ENCODE measurements around the gene SP2.

DNA sequence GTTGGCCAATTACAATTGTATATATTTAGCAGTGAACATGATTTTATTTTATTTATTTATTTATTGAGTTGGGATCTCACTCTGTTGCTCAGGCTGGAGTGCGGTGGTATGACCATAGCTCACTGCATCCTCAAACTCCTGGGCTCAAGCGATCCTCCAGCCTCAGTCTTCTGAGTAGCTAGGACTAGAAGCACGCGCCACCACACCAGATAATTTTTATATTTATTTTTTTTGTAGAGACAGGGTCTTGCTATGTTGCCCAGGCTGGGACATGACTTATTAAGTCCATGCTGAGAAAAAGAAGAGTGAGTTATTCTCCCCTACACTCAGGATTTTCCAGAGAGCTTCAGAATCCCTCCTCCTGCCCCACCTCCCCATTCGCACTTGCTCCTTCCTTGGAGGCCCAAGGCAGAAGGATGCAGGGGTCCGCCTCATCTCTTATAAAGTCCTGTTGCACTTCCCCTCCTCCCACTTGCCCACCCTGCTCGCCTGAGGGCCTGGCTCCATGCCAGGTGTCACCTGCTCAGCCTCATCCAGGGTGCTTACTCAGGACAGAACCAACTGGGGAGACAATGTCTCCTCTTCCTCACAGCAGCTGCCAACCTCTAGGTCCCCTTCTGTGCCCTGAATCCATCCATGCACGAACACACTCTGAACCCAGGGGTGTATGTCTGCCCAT lies 16.1 kb upstream of the SP2 start:
- TF ChIP-seq, protein P1, sequence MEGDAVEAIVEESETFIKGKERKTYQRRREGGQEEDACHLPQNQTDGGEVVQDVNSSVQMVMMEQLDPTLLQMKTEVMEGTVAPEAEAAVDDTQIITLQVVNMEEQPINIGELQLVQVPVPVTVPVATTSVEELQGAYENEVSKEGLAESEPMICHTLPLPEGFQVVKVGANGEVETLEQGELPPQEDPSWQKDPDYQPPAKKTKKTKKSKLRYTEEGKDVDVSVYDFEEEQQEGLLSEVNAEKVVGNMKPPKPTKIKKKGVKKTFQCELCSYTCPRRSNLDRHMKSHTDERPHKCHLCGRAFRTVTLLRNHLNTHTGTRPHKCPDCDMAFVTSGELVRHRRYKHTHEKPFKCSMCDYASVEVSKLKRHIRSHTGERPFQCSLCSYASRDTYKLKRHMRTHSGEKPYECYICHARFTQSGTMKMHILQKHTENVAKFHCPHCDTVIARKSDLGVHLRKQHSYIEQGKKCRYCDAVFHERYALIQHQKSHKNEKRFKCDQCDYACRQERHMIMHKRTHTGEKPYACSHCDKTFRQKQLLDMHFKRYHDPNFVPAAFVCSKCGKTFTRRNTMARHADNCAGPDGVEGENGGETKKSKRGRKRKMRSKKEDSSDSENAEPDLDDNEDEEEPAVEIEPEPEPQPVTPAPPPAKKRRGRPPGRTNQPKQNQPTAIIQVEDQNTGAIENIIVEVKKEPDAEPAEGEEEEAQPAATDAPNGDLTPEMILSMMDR (IDR thresholded peaks at IDR 0.05) = no peak
- no peak for TF ChIP-seq POLR2A (IDR thresholded peaks at IDR 0.05)

Data from esophagus squamous epithelium (tissue), 4 donors.